ENCODE results near the gene ITGAE. TPM values are rescaled to one million over a fixed set of nuclear protein-coding genes. Genes with fewer than 3 reads are reported as not detected.

ITGAE gene
- total and polyA plus RNA-seq, 10 of the 15 experiments (the other 5 are each of a cell fraction or from before 2014, with no cell fraction given) = 13.1 to 161 (median 34.8) TPM

GRCh38 chr17:3768769-3769168 is 32.2 kb downstream of the ITGAE start:
- no peak for TF ChIP-seq ESRRA (IDR thresholded peaks at IDR 0.05; ENCODE audit: low read length)
- no peak for TF ChIP-seq PBX3 (IDR thresholded peaks at IDR 0.05; ENCODE audit: insufficient replicate concordance, low read depth, low read length)
- no peak for TF ChIP-seq SMAD5 (IDR thresholded peaks at IDR 0.05; ENCODE audit: low read depth)
- TF ChIP-seq MYC (IDR thresholded peaks at IDR 0.05; ENCODE audit: insufficient read depth, insufficient read length, insufficient replicate concordance, low read length, severe bottlenecking) = no peak
- no peak for TF ChIP-seq POLR2AphosphoS5 (IDR thresholded peaks at IDR 0.05; ENCODE audit: low read length)
- no peak for TF ChIP-seq SREBF1 (IDR thresholded peaks at IDR 0.05; ENCODE audit: low read length)
- Histone ChIP-seq H3K4me2 (ENCODE audit: control insufficient read depth, insufficient read depth) (no peak overlapping the region), H3K4me1 (ENCODE audit: control insufficient read depth, insufficient read depth, low read length) (peaks cover 22% of the 10 kb centered on the region), H3K9me3 (replicated peaks; ENCODE audit: control insufficient read depth, insufficient read depth, low read length) (no peaks in the 10 kb centered on the region; the same call in 2 of the 3 replicates), H3K79me2 (ENCODE audit: control insufficient read depth, insufficient read depth, low read length) (no peaks in the 10 kb centered on the region), H3K27me3 (replicated peaks in 1 of 2; ENCODE audit: control insufficient read depth in 2 of 2, insufficient read depth in 2 of 2, low read length in 1 of 2) (no peaks in the 10 kb centered on the region), H3K4me3 (no peak overlapping the region), H3K36me3 (ENCODE audit: control insufficient read depth in 2 of 2, insufficient read depth in 2 of 2, low read length in 1 of 2) (no peaks in the 10 kb centered on the region), H3K9ac (ENCODE audit: control insufficient read depth, insufficient read depth, low read length) (no peak overlapping the region), H3K27ac (ENCODE audit: control insufficient read depth, insufficient read depth) (no peak overlapping the region), H2AFZ (ENCODE audit: control insufficient read depth, low read depth, low read length) (no peak overlapping the region), H4K20me1 (ENCODE audit: control insufficient read depth, insufficient read depth) (no peaks in the 10 kb centered on the region)
- no peak for DNase-seq (ENCODE audit: low read depth, low spot score)
- SMC1A ChIA-PET (ENCODE audit: uncharacterized antibody, unreplicated experiment) = no interaction called here
- RAD21 ChIA-PET (ENCODE audit: unreplicated experiment) = no interaction called here
- no peak for FAIRE-seq
- POLR2A ChIA-PET = no interaction called here
- intact Hi-C loops (cut with micrococcal nuclease; ENCODE audit: unreplicated experiment) = no loop called here
- no TSS peak for BruUV-seq (replicated peaks)
- in situ Hi-C loops (cut with MboI) = no loop called here
- WGBS (ENCODE audit: insufficient coverage, insufficient replicate concordance, low lambda C conversion rate, missing lambda C conversion rate) = 90% methylated on average over 8 of the region's 8 CpGs
- ATAC-seq = no peak
- CTCF ChIA-PET = interaction anchor here (0.7 to 1.6 kb wide), 2 partner anchors 31 to 77 kb away, joined by 4 to 6 read pairs; partner anchors contain the start of gene NCBP3

- RAD21 ChIA-PET (ENCODE audit: unreplicated experiment) = no interaction called here
- SMC1A ChIA-PET (ENCODE audit: uncharacterized antibody, unreplicated experiment) = no interaction called here
- no peaks in the 10 kb centered on the region for H4K20me1 ChIP-seq (ENCODE audit: control insufficient read depth, insufficient read depth)
- CTCF ChIA-PET = no interaction called here
- H3K9ac ChIP-seq (ENCODE audit: control insufficient read depth, insufficient read depth, low read length) = no peak overlapping the region
- H3K9me3 ChIP-seq (replicated peaks; ENCODE audit: control insufficient read depth, insufficient read depth, low read length) = no peaks in the 10 kb centered on the region; the same call in 2 of the 3 replicates
- TF ChIP-seq JUND (IDR thresholded peaks at IDR 0.05; ENCODE audit: low read depth, low read length) (no peak), NR2F1 (conservative IDR thresholded peaks at IDR 0.05) (no peak), TCF7 (IDR thresholded peaks at IDR 0.05; ENCODE audit: borderline replicate concordance) (no peak), E2F4 (IDR thresholded peaks at IDR 0.05; ENCODE audit: low read depth, low read length) (no peak), MLLT1 (IDR thresholded peaks at IDR 0.05) (no peak), EZH2 (IDR thresholded peaks at IDR 0.05; ENCODE audit: borderline replicate concordance, control insufficient read depth, low read depth, low read length) (no peak), SMC3 (IDR thresholded peaks at IDR 0.05; ENCODE audit: borderline replicate concordance, low read length) (no peak), MYB (IDR thresholded peaks at IDR 0.05; ENCODE audit: borderline replicate concordance, low read depth, low read length) (no peak), ATF7 (IDR thresholded peaks at IDR 0.05; ENCODE audit: low read depth) (no peak)
- WGBS (ENCODE audit: insufficient coverage, insufficient replicate concordance, low lambda C conversion rate, missing lambda C conversion rate) = 92% methylated on average over 7 of the region's 9 CpGs
- DNase-seq (ENCODE audit: low read depth, low spot score) = no peak
- H3K27ac ChIP-seq (ENCODE audit: control insufficient read depth, insufficient read depth) = no peak overlapping the region
- peaks cover 26% of the 10 kb centered on the region for H3K4me1 ChIP-seq (ENCODE audit: control insufficient read depth, insufficient read depth, low read length)
- H3K36me3 ChIP-seq (ENCODE audit: control insufficient read depth in 2 of 2, insufficient read depth in 2 of 2, low read length in 1 of 2) = no peaks in the 10 kb centered on the region
- H3K79me2 ChIP-seq (ENCODE audit: control insufficient read depth, insufficient read depth, low read length) = no peaks in the 10 kb centered on the region
- no peak for FAIRE-seq
- intact Hi-C loops (cut with micrococcal nuclease; ENCODE audit: unreplicated experiment) (no loop called here), in situ Hi-C loops (cut with MboI) (no loop called here)
- no peak for ATAC-seq
- no peak overlapping the region for H3K4me2 ChIP-seq (ENCODE audit: control insufficient read depth, insufficient read depth)
- H3K27me3 ChIP-seq (replicated peaks in 1 of 2; ENCODE audit: control insufficient read depth in 2 of 2, insufficient read depth in 2 of 2, low read length in 1 of 2) = no peaks in the 10 kb centered on the region
- no peak overlapping the region for H2AFZ ChIP-seq (ENCODE audit: control insufficient read depth, low read depth, low read length)
- POLR2A ChIA-PET = no interaction called here
- BruUV-seq (replicated peaks) = no TSS peak
- no peak overlapping the region for H3K4me3 ChIP-seq
These were observed 32.6 kb downstream of the ITGAE start for GRCh38 chr17:3768341-3768740.

Measured in GM12878 (cell line).